ENCODE measurements around the gene CD276.

Gene CD276

GRCh38 chr15:73677733-73678132 lies 6.5 kb upstream of the CD276 start:
- Histone ChIP-seq H3K23ac (ENCODE audit: low read length) (no peak overlapping the region), H3K4me2 (ENCODE audit: low read length) (no peak overlapping the region), H3K27me3 (ENCODE audit: insufficient read depth, low read length) (no peaks in the 10 kb centered on the region), H3K27ac (ENCODE audit: low read depth, low read length) (no peak overlapping the region), H4K12ac (ENCODE audit: low read depth, low read length) (no peak overlapping the region), H3K4ac (ENCODE audit: low read depth, low read length) (no peak overlapping the region), H3K79me2 (ENCODE audit: control insufficient read depth, insufficient read depth, low read length, poor library complexity) (no peaks in the 10 kb centered on the region), H4K91ac (ENCODE audit: low read depth, low read length) (no peak overlapping the region), H2AK5ac (ENCODE audit: low read length) (no peak overlapping the region), H3K36me3 (ENCODE audit: control insufficient read depth in 1 of 2, insufficient read depth in 2 of 2, low read length in 2 of 2) (no peaks in the 10 kb centered on the region), H2BK120ac (ENCODE audit: insufficient read depth, low read length, poor library complexity) (no peak overlapping the region), H3K18ac (ENCODE audit: low read length) (no peak overlapping the region), H4K8ac (ENCODE audit: low read depth, low read length) (no peak overlapping the region), H2BK5ac (ENCODE audit: low read depth, low read length, poor library complexity) (no peak overlapping the region), H3K9me3 (ENCODE audit: insufficient read depth, low read depth, low read length) (no peaks in the 10 kb centered on the region), H3K79me1 (ENCODE audit: low read length) (no peaks in the 10 kb centered on the region), H2BK12ac (ENCODE audit: low read length) (no peak overlapping the region), H2AFZ (ENCODE audit: insufficient read depth, low read length, poor library complexity) (no peak overlapping the region), H3K4me3 (ENCODE audit: low read depth, low read length) (no peak overlapping the region), H3K4me1 (ENCODE audit: control insufficient read depth in 1 of 2, insufficient read depth in 2 of 2, low read length in 2 of 2) (no peaks in the 10 kb centered on the region), H3K9ac (ENCODE audit: low read length) (no peak overlapping the region), H3K14ac (ENCODE audit: low read length) (no peak overlapping the region)
- WGBS (ENCODE audit: extremely low coverage, insufficient coverage, insufficient read length), result no CpG with 5 or more reads among the region's 2 CpGs
- DNase-seq, result no peak

DNA sequence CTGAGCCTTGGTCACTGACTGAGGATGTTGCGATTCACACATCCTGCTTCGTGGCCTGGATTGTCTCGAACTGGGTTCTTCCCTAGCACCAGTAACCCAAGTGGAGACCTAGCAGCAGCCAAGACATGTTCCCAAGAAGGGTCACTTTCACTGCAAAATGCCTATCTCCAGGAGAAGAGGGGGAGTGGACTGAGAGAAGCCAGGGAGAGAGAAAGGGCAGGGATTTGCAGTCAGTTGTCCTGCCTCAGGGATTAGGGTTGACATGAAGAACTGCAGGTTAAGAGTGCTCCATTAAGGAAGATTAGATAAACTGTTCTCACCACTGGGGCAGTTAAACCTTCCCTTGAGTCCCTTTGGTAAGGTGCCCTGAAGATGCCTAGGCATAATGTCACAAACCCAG lies 5.7 kb upstream of the CD276 start:
- Histone ChIP-seq H3K18ac (ENCODE audit: low read length) (no peak overlapping the region), H3K4ac (ENCODE audit: low read depth, low read length) (no peak overlapping the region), H3K23ac (ENCODE audit: low read length) (no peak overlapping the region), H3K4me3 (ENCODE audit: low read depth, low read length) (no peak overlapping the region), H3K9me3 (ENCODE audit: insufficient read depth, low read depth, low read length) (no peaks in the 10 kb centered on the region), H3K79me2 (ENCODE audit: control insufficient read depth, insufficient read depth, low read length, poor library complexity) (no peaks in the 10 kb centered on the region), H2BK120ac (ENCODE audit: insufficient read depth, low read length, poor library complexity) (no peak overlapping the region), H3K14ac (ENCODE audit: low read length) (no peak overlapping the region), H2BK12ac (ENCODE audit: low read length) (no peak overlapping the region), H4K8ac (ENCODE audit: low read depth, low read length) (no peak overlapping the region), H2BK5ac (ENCODE audit: low read depth, low read length, poor library complexity) (no peak overlapping the region), H2AK5ac (ENCODE audit: low read length) (no peak overlapping the region), H3K27ac (ENCODE audit: low read depth, low read length) (no peak overlapping the region), H3K9ac (ENCODE audit: low read length) (no peak overlapping the region), H4K12ac (ENCODE audit: low read depth, low read length) (no peak overlapping the region), H3K4me1 (ENCODE audit: control insufficient read depth in 1 of 2, insufficient read depth in 2 of 2, low read length in 2 of 2) (peaks cover 0 to under 1% of the 10 kb centered on the region in 2 experiments), H3K4me2 (ENCODE audit: low read length) (no peak overlapping the region), H3K79me1 (ENCODE audit: low read length) (peaks cover under 1% of the 10 kb centered on the region), H3K36me3 (ENCODE audit: control insufficient read depth in 1 of 2, insufficient read depth in 2 of 2, low read length in 2 of 2) (no peaks in the 10 kb centered on the region), H4K91ac (ENCODE audit: low read depth, low read length) (no peak overlapping the region), H3K27me3 (ENCODE audit: insufficient read depth, low read length) (no peaks in the 10 kb centered on the region), H2AFZ (ENCODE audit: insufficient read depth, low read length, poor library complexity) (no peak overlapping the region)
- no CpG with 5 or more reads among the region's 3 CpGs for WGBS (ENCODE audit: extremely low coverage, insufficient coverage, insufficient read length)
- no peak for DNase-seq

DNA sequence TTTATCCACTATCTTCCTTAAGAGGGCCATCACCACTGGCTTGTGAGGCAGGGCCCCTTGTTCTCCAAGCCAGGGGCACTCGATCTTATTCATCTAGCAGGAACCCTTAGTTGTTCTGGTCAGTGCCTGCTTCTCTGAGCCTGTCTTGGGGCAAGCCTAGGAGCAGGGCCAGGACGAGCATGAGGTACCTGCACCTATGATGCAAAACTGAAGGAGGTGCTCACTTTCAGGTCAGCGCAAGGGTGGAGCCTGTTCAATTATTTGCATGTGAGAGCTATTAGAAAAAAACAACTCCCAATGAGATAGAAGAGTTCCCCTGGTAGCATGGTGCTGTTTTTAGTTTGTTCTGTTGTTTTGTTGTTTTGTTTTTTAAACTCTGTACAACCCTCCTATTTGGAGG lies 5.0 kb upstream of the CD276 start:
- H2BK12ac ChIP-seq (ENCODE audit: low read length), result no peak overlapping the region
- no peak overlapping the region for H3K18ac ChIP-seq (ENCODE audit: low read length)
- WGBS (ENCODE audit: extremely low coverage, insufficient coverage, insufficient read length), result no CpG with 5 or more reads among the region's 3 CpGs

DNA sequence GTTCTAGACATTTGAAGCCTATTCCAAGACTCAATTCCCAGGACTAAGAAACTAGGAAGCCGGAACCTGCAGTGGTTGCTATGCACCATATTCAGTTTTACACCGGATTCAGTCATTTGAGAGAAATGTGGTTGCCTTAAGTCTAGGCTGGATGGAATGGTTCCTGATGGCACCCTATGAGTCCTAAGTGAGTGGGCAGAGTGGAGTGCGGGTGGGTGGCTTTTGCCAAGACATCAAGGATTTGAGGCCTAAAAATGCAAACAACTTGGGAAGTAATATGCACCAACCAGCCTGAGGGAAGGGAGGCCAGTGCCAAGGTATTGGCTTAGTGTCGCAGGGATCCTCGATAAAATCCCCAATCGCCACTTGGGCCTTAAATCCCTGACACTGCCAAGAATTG lies 4.2 kb upstream of the CD276 start:
- Histone ChIP-seq H3K27me3 (ENCODE audit: insufficient read depth, low read length) (no peaks in the 10 kb centered on the region), H3K36me3 (ENCODE audit: control insufficient read depth in 1 of 2, insufficient read depth in 2 of 2, low read length in 2 of 2) (no peaks in the 10 kb centered on the region), H2BK120ac (ENCODE audit: insufficient read depth, low read length, poor library complexity) (no peak overlapping the region), H4K8ac (ENCODE audit: low read depth, low read length) (no peak overlapping the region), H2AFZ (ENCODE audit: insufficient read depth, low read length, poor library complexity) (no peak overlapping the region), H2BK12ac (ENCODE audit: low read length) (no peak overlapping the region), H3K9me3 (ENCODE audit: insufficient read depth, low read depth, low read length) (no peaks in the 10 kb centered on the region), H3K4ac (ENCODE audit: low read depth, low read length) (no peak overlapping the region), H3K14ac (ENCODE audit: low read length) (no peak overlapping the region), H3K79me1 (ENCODE audit: low read length) (peaks cover 12% of the 10 kb centered on the region), H3K27ac (ENCODE audit: low read depth, low read length) (no peak overlapping the region), H3K23ac (ENCODE audit: low read length) (no peak overlapping the region), H3K4me2 (ENCODE audit: low read length) (no peak overlapping the region), H3K79me2 (ENCODE audit: control insufficient read depth, insufficient read depth, low read length, poor library complexity) (peaks cover 8% of the 10 kb centered on the region), H4K12ac (ENCODE audit: low read depth, low read length) (no peak overlapping the region), H2AK5ac (ENCODE audit: low read length) (no peak overlapping the region), H3K4me3 (ENCODE audit: low read depth, low read length) (no peak overlapping the region), H4K91ac (ENCODE audit: low read depth, low read length) (no peak overlapping the region), H3K18ac (ENCODE audit: low read length) (no peak overlapping the region), H3K9ac (ENCODE audit: low read length) (no peak overlapping the region), H2BK5ac (ENCODE audit: low read depth, low read length, poor library complexity) (no peak overlapping the region), H3K4me1 (ENCODE audit: control insufficient read depth in 1 of 2, insufficient read depth in 2 of 2, low read length in 2 of 2) (peaks cover 0 to 4% of the 10 kb centered on the region in 2 experiments)
- no CpG with 5 or more reads among the region's 6 CpGs for WGBS (ENCODE audit: extremely low coverage, insufficient coverage, insufficient read length)
- no peak for DNase-seq

More for the DNA sequence above, 5.0 kb upstream of the CD276 start:
- no peaks in the 10 kb centered on the region for H3K27me3 ChIP-seq (ENCODE audit: insufficient read depth, low read length)
- H3K36me3 ChIP-seq (ENCODE audit: control insufficient read depth in 1 of 2, insufficient read depth in 2 of 2, low read length in 2 of 2), result no peaks in the 10 kb centered on the region
- H3K23ac ChIP-seq (ENCODE audit: low read length), result no peak overlapping the region
- H3K4me3 ChIP-seq (ENCODE audit: low read depth, low read length), result no peak overlapping the region
- no peak overlapping the region for H3K14ac ChIP-seq (ENCODE audit: low read length)
- H3K27ac ChIP-seq (ENCODE audit: low read depth, low read length), result no peak overlapping the region
- no peak for DNase-seq
- no peak overlapping the region for H3K4ac ChIP-seq (ENCODE audit: low read depth, low read length)
- H3K79me2 ChIP-seq (ENCODE audit: control insufficient read depth, insufficient read depth, low read length, poor library complexity), result no peaks in the 10 kb centered on the region
- H3K79me1 ChIP-seq (ENCODE audit: low read length), result peaks cover 5% of the 10 kb centered on the region
- H4K8ac ChIP-seq (ENCODE audit: low read depth, low read length), result no peak overlapping the region
- no peak overlapping the region for H2AK5ac ChIP-seq (ENCODE audit: low read length)
- no peak overlapping the region for H3K9ac ChIP-seq (ENCODE audit: low read length)
- H4K12ac ChIP-seq (ENCODE audit: low read depth, low read length), result no peak overlapping the region
- H2BK120ac ChIP-seq (ENCODE audit: insufficient read depth, low read length, poor library complexity), result no peak overlapping the region
- H3K9me3 ChIP-seq (ENCODE audit: insufficient read depth, low read depth, low read length), result no peaks in the 10 kb centered on the region
- H3K4me1 ChIP-seq (ENCODE audit: control insufficient read depth in 1 of 2, insufficient read depth in 2 of 2, low read length in 2 of 2), result peaks cover 0 to 4% of the 10 kb centered on the region in 2 experiments
- no peak overlapping the region for H2AFZ ChIP-seq (ENCODE audit: insufficient read depth, low read length, poor library complexity)
- no peak overlapping the region for H3K4me2 ChIP-seq (ENCODE audit: low read length)
- no peak overlapping the region for H2BK5ac ChIP-seq (ENCODE audit: low read depth, low read length, poor library complexity)
- H4K91ac ChIP-seq (ENCODE audit: low read depth, low read length), result no peak overlapping the region
